Mesenchymal stem cell (in vitro differentiated cells and primary cell): Measurements from ENCODE around the gene EEA1.

Source experiments
- DNase-seq: peaks from one replicate; pipeline ENCODE4 v3.0.0-alpha.2; 2013
- H2AFZ ChIP-seq: one replicate; pipeline ENCODE4 v1.6.1; 2013; ENCODE audit warnings: low read depth, mild to moderate bottlenecking, control low read depth, inconsistent platforms, low read length, moderate library complexity
- H2AK5ac ChIP-seq: 2 replicates; pipeline ENCODE4 v1.6.1; 2013; ENCODE audit warnings: low read length, moderate library complexity, mild to moderate bottlenecking, inconsistent platforms; ENCODE audit not compliant: severe bottlenecking
- H2BK120ac ChIP-seq: one replicate; pipeline ENCODE4 v1.6.1; 2013; ENCODE audit warnings: low read depth, mild to moderate bottlenecking, inconsistent platforms, low read length, moderate library complexity
- H2BK12ac ChIP-seq, 2 experiments: one replicate each; pipeline ENCODE4 v1.6.1; 2013; ENCODE audit warnings: inconsistent platforms in 2 of 2, low read length in 2 of 2, mild to moderate bottlenecking in 2 of 2, moderate library complexity in 2 of 2, control low read depth in 1 of 2
- H2BK15ac ChIP-seq: one replicate; pipeline ENCODE4 v1.6.1; 2013; ENCODE audit warnings: mild to moderate bottlenecking, low read depth, inconsistent platforms; ENCODE audit not compliant: poor library complexity, severe bottlenecking
- H2BK5ac ChIP-seq: 2 replicates; pipeline ENCODE4 v1.6.1; 2013; ENCODE audit warnings: low read depth, mild to moderate bottlenecking, low read length, control low read depth, inconsistent platforms; ENCODE audit not compliant: poor library complexity, severe bottlenecking
- H3K14ac ChIP-seq, 2 experiments: one replicate each; pipeline ENCODE4 v1.6.1; 2013; ENCODE audit warnings: inconsistent platforms in 2 of 2, low read length in 2 of 2, control low read depth in 1 of 2, mild to moderate bottlenecking in 1 of 2, moderate library complexity in 1 of 2
- H3K18ac ChIP-seq, 2 experiments: one replicate each; pipeline ENCODE4 v1.6.1; 2013; ENCODE audit warnings: inconsistent platforms in 2 of 2, low read length in 2 of 2, control low read depth in 1 of 2, low read depth in 1 of 2, mild to moderate bottlenecking in 1 of 2
- H3K23ac ChIP-seq, 2 experiments: one replicate each; pipeline ENCODE4 v1.6.1; 2013; ENCODE audit warnings: inconsistent platforms in 2 of 2, low read length in 2 of 2, mild to moderate bottlenecking in 2 of 2, moderate library complexity in 2 of 2, control low read depth in 1 of 2
- H3K27ac ChIP-seq: 2 replicates; pipeline ENCODE4 v1.5.1; 2013; ENCODE audit warnings: mild to moderate bottlenecking, moderate library complexity, low read length, control low read depth, inconsistent platforms; ENCODE audit not compliant: poor library complexity, severe bottlenecking
- H3K27me3 ChIP-seq, 2 experiments: 2 replicates each; pipeline versions ENCODE4 v1.6.1 to v1.7.0; 2013; ENCODE audit warnings: low read length in 2 of 2, mild to moderate bottlenecking in 2 of 2, moderate library complexity in 2 of 2, control low read depth in 1 of 2, inconsistent platforms in 1 of 2; ENCODE audit not compliant: control insufficient read depth in 1 of 2, insufficient read depth in 1 of 2
- H3K36me3 ChIP-seq, 2 experiments: 2 replicates each; pipeline versions ENCODE4 v1.6.1 to v1.7.0; 2013; ENCODE audit warnings: low read length in 2 of 2, control low read depth in 1 of 2, inconsistent platforms in 1 of 2, low read depth in 1 of 2, mild to moderate bottlenecking in 1 of 2; ENCODE audit not compliant: insufficient read depth in 2 of 2, control insufficient read depth in 1 of 2
- H3K4ac ChIP-seq, 2 experiments: one replicate each; pipeline ENCODE4 v1.6.1; 2013; ENCODE audit warnings: inconsistent platforms in 2 of 2, low read length in 2 of 2, mild to moderate bottlenecking in 2 of 2, moderate library complexity in 2 of 2, control low read depth in 1 of 2, low read depth in 1 of 2
- H3K4me1 ChIP-seq: 2 replicates; pipeline ENCODE4 v1.6.1; 2013; ENCODE audit warnings: low read depth, low read length, control low read depth; ENCODE audit not compliant: control insufficient read depth, insufficient read depth
- H3K4me2 ChIP-seq: 2 replicates; pipeline ENCODE4 v1.6.1; 2013; ENCODE audit warnings: low read length, mild to moderate bottlenecking, inconsistent platforms; ENCODE audit not compliant: poor library complexity, severe bottlenecking
- H3K4me3 ChIP-seq, 2 experiments: 2 replicates each; pipeline versions ENCODE4 v1.5.1 to v1.7.0; 2013; ENCODE audit warnings: low read length in 2 of 2, mild to moderate bottlenecking in 2 of 2, control low read depth in 1 of 2, low read depth in 1 of 2; ENCODE audit not compliant: insufficient read depth in 1 of 2
- H3K79me1 ChIP-seq: replicated peaks from 2 replicates; pipeline ENCODE4 v1.6.1; 2013; ENCODE audit warnings: mild to moderate bottlenecking, control low read depth, low read length, inconsistent platforms; ENCODE audit not compliant: poor library complexity, severe bottlenecking
- H3K9ac ChIP-seq: 2 replicates; pipeline ENCODE4 v1.7.0; 2013; ENCODE audit warnings: mild to moderate bottlenecking, low read length, moderate library complexity
- H3K9me3 ChIP-seq: 2 replicates; pipeline ENCODE4 v1.7.0; 2013; ENCODE audit warnings: mild to moderate bottlenecking, low read length; ENCODE audit not compliant: control insufficient read depth
- H4K8ac ChIP-seq: one replicate; pipeline ENCODE4 v1.6.1; 2013; ENCODE audit warnings: inconsistent platforms, mild to moderate bottlenecking, low read length, moderate library complexity
- H4K91ac ChIP-seq: one replicate; pipeline ENCODE4 v1.6.1; 2013; ENCODE audit warnings: mild to moderate bottlenecking, low read length, inconsistent platforms
- WGBS: methylation state at CpG from one replicate; pipeline ENCODE4 v1.1.7; 2013; ENCODE audit warnings: mixed read lengths; 5-methylcytosine and 5-hydroxymethylcytosine counted together

EEA1 gene

GRCh38 chr12:92859650-92860386, 69.3 kb downstream of the EEA1 start:
- H4K8ac ChIP-seq = no peak overlapping the region
- no peak overlapping the region for H3K18ac ChIP-seq
- 95% methylated on average over 6 of the region's 7 CpGs for WGBS
- no peak for DNase-seq
- H3K27ac ChIP-seq = no peak overlapping the region
- no peak overlapping the region for H3K4ac ChIP-seq
- no peak overlapping the region for H4K91ac ChIP-seq
- no peak overlapping the region for H2BK120ac ChIP-seq
- no peaks in the 10 kb centered on the region for H3K27me3 ChIP-seq
- H3K4me2 ChIP-seq = no peak overlapping the region
- H3K23ac ChIP-seq = no peak overlapping the region
- no peaks in the 10 kb centered on the region for H3K9me3 ChIP-seq
- no peak overlapping the region for H2AFZ ChIP-seq
- no peak overlapping the region for H2AK5ac ChIP-seq
- H3K4me1 ChIP-seq = no peaks in the 10 kb centered on the region
- no peak overlapping the region for H3K14ac ChIP-seq
- peaks cover 16% of the 10 kb centered on the region for H3K79me1 ChIP-seq
- no peak overlapping the region for H2BK12ac ChIP-seq
- H3K9ac ChIP-seq = no peak overlapping the region
- no peak overlapping the region for H3K4me3 ChIP-seq
- no peak overlapping the region for H2BK15ac ChIP-seq
- H3K36me3 ChIP-seq = peaks cover 7 to 96% of the 10 kb centered on the region in 2 experiments
- H2BK5ac ChIP-seq = no peak overlapping the region

- no peak overlapping the region for H3K4ac ChIP-seq
- DNase-seq = no peak
- no peak overlapping the region for H3K4me2 ChIP-seq
- WGBS = 98% methylated on average over 8 of the region's 8 CpGs
- no peak overlapping the region for H2BK120ac ChIP-seq
- no peaks in the 10 kb centered on the region for H3K27me3 ChIP-seq
- peaks cover 7 to 95% of the 10 kb centered on the region in 2 experiments for H3K36me3 ChIP-seq
- H3K23ac ChIP-seq = no peak overlapping the region
- no peak overlapping the region for H2BK12ac ChIP-seq
- no peak overlapping the region for H2BK5ac ChIP-seq
- H3K4me3 ChIP-seq = no peak overlapping the region
- no peaks in the 10 kb centered on the region for H3K9me3 ChIP-seq
- peaks cover 17% of the 10 kb centered on the region for H3K79me1 ChIP-seq
- no peak overlapping the region for H4K91ac ChIP-seq
- H3K9ac ChIP-seq = no peak overlapping the region
- H2BK15ac ChIP-seq = no peak overlapping the region
- no peak overlapping the region for H2AK5ac ChIP-seq
- H3K4me1 ChIP-seq = no peaks in the 10 kb centered on the region
- H3K27ac ChIP-seq = no peak overlapping the region
- no peak overlapping the region for H3K18ac ChIP-seq
- H2AFZ ChIP-seq = no peak overlapping the region
- no peak overlapping the region for H4K8ac ChIP-seq
- no peak overlapping the region for H3K14ac ChIP-seq
Measured at GRCh38 chr12:92857818-92858217, 71.3 kb downstream of the EEA1 start.

- no peak overlapping the region for H2BK5ac ChIP-seq
- H2AFZ ChIP-seq = no peak overlapping the region
- H2BK120ac ChIP-seq = no peak overlapping the region
- H3K27me3 ChIP-seq = no peaks in the 10 kb centered on the region
- H3K4me3 ChIP-seq = no peak overlapping the region
- no peak overlapping the region for H3K14ac ChIP-seq
- no peak overlapping the region for H3K4me2 ChIP-seq
- H4K91ac ChIP-seq = no peak overlapping the region
- peaks cover 7 to 94% of the 10 kb centered on the region in 2 experiments for H3K36me3 ChIP-seq
- no peak overlapping the region for H3K18ac ChIP-seq
- no peak overlapping the region for H3K9ac ChIP-seq
- peaks cover 12% of the 10 kb centered on the region for H3K79me1 ChIP-seq
- no peaks in the 10 kb centered on the region for H3K9me3 ChIP-seq
- WGBS = 96% methylated on average over 3 of the region's 3 CpGs
- no peak overlapping the region for H3K27ac ChIP-seq
- H4K8ac ChIP-seq = no peak overlapping the region
- no peak overlapping the region for H2BK15ac ChIP-seq
- no peak overlapping the region for H2AK5ac ChIP-seq
- no peak for DNase-seq
- no peaks in the 10 kb centered on the region for H3K4me1 ChIP-seq
- H3K4ac ChIP-seq = no peak overlapping the region
- H3K23ac ChIP-seq = no peak overlapping the region
- no peak overlapping the region for H2BK12ac ChIP-seq
Measured at GRCh38 chr12:92854344-92854743, 74.8 kb downstream of the EEA1 start.

- no peak overlapping the region for H3K14ac ChIP-seq
- no peak overlapping the region for H4K8ac ChIP-seq
- no peak overlapping the region for H3K27ac ChIP-seq
- no peaks in the 10 kb centered on the region for H3K27me3 ChIP-seq
- H3K36me3 ChIP-seq = peaks cover 3 to 73% of the 10 kb centered on the region in 2 experiments
- no peak overlapping the region for H3K18ac ChIP-seq
- peaks cover 2% of the 10 kb centered on the region for H3K4me1 ChIP-seq
- H2BK120ac ChIP-seq = no peak overlapping the region
- no peak overlapping the region for H3K4me2 ChIP-seq
- no peak overlapping the region for H2BK12ac ChIP-seq
- H3K4me3 ChIP-seq = no peak overlapping the region
- no peaks in the 10 kb centered on the region for H3K9me3 ChIP-seq
- H3K9ac ChIP-seq = no peak overlapping the region
- no peak overlapping the region for H2BK15ac ChIP-seq
- H2AFZ ChIP-seq = no peak overlapping the region
- no peak overlapping the region for H3K23ac ChIP-seq
- no peak overlapping the region for H2BK5ac ChIP-seq
- H3K79me1 ChIP-seq = peaks cover 2% of the 10 kb centered on the region
- H3K4ac ChIP-seq = no peak overlapping the region
- no peak overlapping the region for H2AK5ac ChIP-seq
- no peak overlapping the region for H4K91ac ChIP-seq
- 94% methylated on average over 3 of the region's 3 CpGs for WGBS
- DNase-seq = no peak
Measured at GRCh38 chr12:92848740-92849139, 80.4 kb downstream of the EEA1 start.
